GM18861 (cell line): Measurements from ENCODE around the gene ZNF549.

Experiments used
- ATAC-seq: cut with Tn5 transposase; IDR thresholded peaks from one replicate; pipeline ENCODE4 v1.9.1; 2021; ENCODE audit not compliant: unreplicated experiment

ZNF549 gene

GRCh38 chr19:57566396-57567265 is 39.5 kb downstream of the ZNF549 start:
- ATAC-seq: no peak

GRCh38 chr19:57570707-57571106 is 43.6 kb downstream of the ZNF549 start:
- no peak for ATAC-seq

GRCh38 chr19:57572415-57572947 is 45.3 kb downstream of the ZNF549 start:
- no peak for ATAC-seq

GRCh38 chr19:57576661-57577060 is 49.5 kb downstream of the ZNF549 start:
- ATAC-seq: no peak

- peak; percentile 84 for ATAC-seq
Observed at GRCh38 chr19:57578487-57579205, 51.5 kb downstream of the ZNF549 start, which contains the start of gene ZNF416. Gene ZNF416 (minus strand): TSS chr19:57578911. CDS start chr19:57578704, 207 bp downstream.

- no peak for ATAC-seq
Observed at GRCh38 chr19:57583104-57583520, 56.0 kb downstream of the ZNF549 start.

GRCh38 chr19:57583521-57584416 is 56.6 kb downstream of the ZNF549 start, which contains the start of gene ZIK1:
Gene ZIK1 (plus strand): TSS chr19:57584145. CDS start chr19:57584357, 212 bp downstream.
- no peak for ATAC-seq

GRCh38 chr19:57587529-57587928 is 60.4 kb downstream of the ZNF549 start:
- no peak for ATAC-seq

GRCh38 chr19:57599377-57599760 is 72.2 kb downstream of the ZNF549 start:
- ATAC-seq: no peak

GRCh38 chr19:57599761-57600383 is 72.7 kb downstream of the ZNF549 start, which contains the start of gene ZNF530:
Gene ZNF530 (plus strand): TSS chr19:57599885. CDS start chr19:57604346, 4,461 bp downstream.
- peak; percentile 82 for ATAC-seq

GRCh38 chr19:57606931-57607330 is 79.8 kb downstream of the ZNF549 start:
- no peak for ATAC-seq
